MCF 10A (cell line): ENCODE results near the gene LARP4B. TPM values are rescaled to one million over a fixed set of nuclear protein-coding genes. Genes with fewer than 3 reads are reported as not detected.

ENCODE experiments used
- BruUV-seq: library from RNA; stranded (reverse); fragments of 400-500 nt; replicated peaks from 2 replicates; lab custom pipeline; 2021; lab: Mats Ljungman, UMichigan
- CTCF ChIA-PET: fragments of 300-600 bp; sonication (Branson Sonifier 250); formaldehyde crosslinking; extraction: SDS; loops from one replicate; lab custom pipeline; 2021; ENCODE audit warnings: antibody characterized with exemption, inconsistent platforms; lab: Yijun Ruan, JAX
- POLR2A ChIA-PET: fragments of 300-600, 350-650 bp; sonication (Branson Sonifier 250); formaldehyde crosslinking; extraction: SDS; loops from one replicate; lab custom pipeline; 2020; ENCODE audit warnings: antibody characterized with exemption, inconsistent platforms; lab: Yijun Ruan, JAX
- DNase-seq: peaks from one replicate; pipeline ENCODE4 v3.0.0-alpha.2; 2018; ENCODE audit not compliant: unreplicated experiment
- H3K27ac Mint-ChIP-seq: one replicate; pipeline ENCODE4 v1.8.0; 2022; ENCODE audit warnings: mild to moderate bottlenecking, low read depth, mixed read lengths; ENCODE audit not compliant: unreplicated experiment
- H3K27me3 Mint-ChIP-seq: one replicate; pipeline ENCODE4 v1.8.0; 2022; ENCODE audit warnings: mixed read lengths; ENCODE audit not compliant: insufficient read depth, unreplicated experiment
- H3K36me3 Mint-ChIP-seq: one replicate; pipeline ENCODE4 v1.8.0; 2022; ENCODE audit warnings: mild to moderate bottlenecking, moderate library complexity, mixed read lengths; ENCODE audit not compliant: insufficient read depth, unreplicated experiment
- H3K4me1 Mint-ChIP-seq: one replicate; pipeline ENCODE4 v1.8.0; 2022; ENCODE audit warnings: mixed read lengths; ENCODE audit not compliant: insufficient read depth, unreplicated experiment
- H3K4me3 Mint-ChIP-seq: one replicate; pipeline ENCODE4 v1.8.0; 2022; ENCODE audit warnings: mild to moderate bottlenecking, moderate library complexity, mixed read lengths; ENCODE audit not compliant: unreplicated experiment
- H3K9me3 Mint-ChIP-seq: one replicate; pipeline ENCODE4 v1.8.0; 2022; ENCODE audit warnings: mixed read lengths; ENCODE audit not compliant: unreplicated experiment
- intact Hi-C: fragments of 100-400 bp; cut with micrococcal nuclease; formaldehyde crosslinking; loops from 2 replicates; pipeline ENCODE4 v1.14.1; 2022
- total RNA-seq: library from RNA; stranded (reverse); gene quantifications from 2 replicates; pipeline ENCODE4 v1.2.3, GENCODE V29; 2022
- TF ChIP-seq, protein P1 (sequence below): fragments of 200-600 bp; IDR thresholded peaks from one replicate; pipeline ENCODE4 v1.8.0; 2022; ENCODE audit warnings: antibody characterized with exemption, mild to moderate bottlenecking; ENCODE audit not compliant: unreplicated experiment

LARP4B gene
- total RNA-seq, 1 experiment from 2014 or later: 131 TPM

DNA sequence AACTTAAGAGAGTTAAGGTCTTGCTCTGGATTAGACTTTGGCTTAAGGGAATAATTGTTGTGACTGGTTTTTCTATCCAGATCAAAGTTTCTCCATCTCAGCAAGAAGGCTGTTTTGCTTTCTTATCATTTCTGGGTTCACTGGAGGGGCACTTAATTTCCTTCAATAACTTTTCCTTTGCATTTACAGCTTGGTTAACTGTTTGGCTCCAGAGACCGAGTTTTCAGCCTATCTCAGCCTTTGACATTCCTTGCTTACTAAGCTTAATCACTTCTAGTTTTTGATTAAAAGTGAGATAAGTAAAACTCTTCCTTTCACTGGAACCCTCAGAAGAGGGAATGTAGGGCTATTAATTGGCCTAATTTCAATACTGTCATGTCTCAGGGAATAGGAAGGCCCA, 76.4 kb downstream of the LARP4B start:
- BruUV-seq: no TSS peak
- ChIA-PET CTCF (interaction anchor here (1.0 kb wide), 1 partner anchor 12 kb away, joined by 3 read pairs; no protein-coding TSS in a partner anchor), POLR2A (interaction anchor here (1.1 kb wide), 1 partner anchor 75 kb away, joined by 3 read pairs; no protein-coding TSS in a partner anchor)
- intact Hi-C loops: no loop called here
- H3K36me3 Mint-ChIP-seq: peaks cover 80% of the 10 kb centered on the region
- no peaks in the 10 kb centered on the region for H3K27me3 Mint-ChIP-seq
- DNase-seq: no peak
- no peaks in the 10 kb centered on the region for H3K4me1 Mint-ChIP-seq
- no peak overlapping the region for H3K27ac Mint-ChIP-seq
- H3K4me3 Mint-ChIP-seq: no peak overlapping the region
- peaks cover 10% of the 10 kb centered on the region for H3K9me3 Mint-ChIP-seq
- TF ChIP-seq, protein P1, sequence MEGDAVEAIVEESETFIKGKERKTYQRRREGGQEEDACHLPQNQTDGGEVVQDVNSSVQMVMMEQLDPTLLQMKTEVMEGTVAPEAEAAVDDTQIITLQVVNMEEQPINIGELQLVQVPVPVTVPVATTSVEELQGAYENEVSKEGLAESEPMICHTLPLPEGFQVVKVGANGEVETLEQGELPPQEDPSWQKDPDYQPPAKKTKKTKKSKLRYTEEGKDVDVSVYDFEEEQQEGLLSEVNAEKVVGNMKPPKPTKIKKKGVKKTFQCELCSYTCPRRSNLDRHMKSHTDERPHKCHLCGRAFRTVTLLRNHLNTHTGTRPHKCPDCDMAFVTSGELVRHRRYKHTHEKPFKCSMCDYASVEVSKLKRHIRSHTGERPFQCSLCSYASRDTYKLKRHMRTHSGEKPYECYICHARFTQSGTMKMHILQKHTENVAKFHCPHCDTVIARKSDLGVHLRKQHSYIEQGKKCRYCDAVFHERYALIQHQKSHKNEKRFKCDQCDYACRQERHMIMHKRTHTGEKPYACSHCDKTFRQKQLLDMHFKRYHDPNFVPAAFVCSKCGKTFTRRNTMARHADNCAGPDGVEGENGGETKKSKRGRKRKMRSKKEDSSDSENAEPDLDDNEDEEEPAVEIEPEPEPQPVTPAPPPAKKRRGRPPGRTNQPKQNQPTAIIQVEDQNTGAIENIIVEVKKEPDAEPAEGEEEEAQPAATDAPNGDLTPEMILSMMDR: no peak

DNA sequence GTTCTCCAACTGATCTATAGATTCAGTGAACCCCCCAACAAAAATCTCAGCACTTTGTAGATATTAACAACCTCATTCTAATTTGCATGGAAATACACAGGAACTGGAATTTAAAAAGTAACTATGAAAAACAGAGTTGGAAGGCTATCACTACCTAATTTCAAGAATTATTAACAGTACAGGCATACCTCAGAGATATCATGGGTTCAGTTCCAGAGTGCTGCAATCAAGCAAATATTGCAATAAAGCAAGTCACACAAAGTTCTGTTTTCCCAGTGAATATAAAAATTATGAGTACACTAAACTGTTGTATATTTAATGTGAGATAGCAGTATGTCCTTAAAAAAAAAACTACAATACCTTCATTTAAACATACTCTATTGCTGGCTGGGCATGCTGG, 78.5 kb downstream of the LARP4B start:
- ChIA-PET POLR2A (no interaction called here), CTCF (no interaction called here)
- intact Hi-C loops: no loop called here
- no peak for DNase-seq
- no peaks in the 10 kb centered on the region for H3K27me3 Mint-ChIP-seq
- H3K9me3 Mint-ChIP-seq: peaks cover 19% of the 10 kb centered on the region
- TF ChIP-seq, protein P1: no peak
- H3K4me1 Mint-ChIP-seq: no peaks in the 10 kb centered on the region
- H3K27ac Mint-ChIP-seq: no peak overlapping the region
- peaks cover 77% of the 10 kb centered on the region for H3K36me3 Mint-ChIP-seq
- no TSS peak for BruUV-seq
- H3K4me3 Mint-ChIP-seq: no peak overlapping the region

DNA sequence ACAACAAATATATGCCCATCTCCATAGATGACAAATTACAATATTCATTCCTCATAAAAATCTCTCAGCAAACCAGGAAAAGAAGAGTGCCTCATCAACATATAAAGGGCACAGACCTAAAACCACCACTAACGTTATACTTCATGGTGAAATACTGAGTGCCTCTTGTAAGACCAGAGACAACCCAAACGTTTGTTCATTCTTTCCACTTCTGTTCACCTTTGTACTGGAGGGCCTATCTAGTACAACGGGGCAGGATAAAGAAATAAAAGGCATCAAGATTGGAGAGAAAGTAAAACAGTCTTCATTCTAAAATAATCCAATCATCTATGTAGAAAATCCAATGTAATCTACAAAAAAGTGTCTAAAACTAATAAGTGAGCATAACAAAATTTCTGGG, 79.1 kb downstream of the LARP4B start:
- POLR2A ChIA-PET: no interaction called here
- intact Hi-C loops: no loop called here
- H3K27ac Mint-ChIP-seq: no peak overlapping the region
- H3K9me3 Mint-ChIP-seq: peaks cover 19% of the 10 kb centered on the region
- H3K4me3 Mint-ChIP-seq: no peak overlapping the region
- CTCF ChIA-PET: no interaction called here
- no peaks in the 10 kb centered on the region for H3K27me3 Mint-ChIP-seq
- DNase-seq: no peak
- TF ChIP-seq, protein P1: no peak
- no peaks in the 10 kb centered on the region for H3K4me1 Mint-ChIP-seq
- H3K36me3 Mint-ChIP-seq: peaks cover 73% of the 10 kb centered on the region
- BruUV-seq: no TSS peak

DNA sequence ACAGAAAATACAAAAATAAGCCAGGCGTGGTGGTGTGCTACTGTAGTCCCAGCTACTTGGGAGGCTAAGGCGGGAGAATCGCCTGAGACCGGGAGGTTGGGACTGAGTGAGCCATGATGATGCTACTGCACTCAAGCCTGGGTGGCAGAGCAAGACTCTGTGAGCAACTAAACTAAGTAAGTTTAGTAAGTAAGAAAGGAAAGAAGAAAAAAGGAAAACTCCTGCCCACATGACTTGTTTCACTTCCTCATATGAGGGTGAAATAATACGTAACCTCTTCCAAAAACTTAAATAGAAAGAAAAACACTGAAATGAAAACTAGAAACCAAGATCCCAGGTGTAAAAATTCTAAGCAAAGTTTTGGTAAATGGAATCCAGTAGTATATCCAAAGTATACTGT, 79.6 kb downstream of the LARP4B start:
- TF ChIP-seq, protein P1: no peak
- Mint-ChIP-seq H3K4me3 (no peak overlapping the region), H3K9me3 (peaks cover 19% of the 10 kb centered on the region), H3K27ac (no peak overlapping the region), H3K27me3 (no peaks in the 10 kb centered on the region), H3K4me1 (no peaks in the 10 kb centered on the region), H3K36me3 (peaks cover 73% of the 10 kb centered on the region)
- BruUV-seq: no TSS peak
- intact Hi-C loops: no loop called here
- ChIA-PET CTCF (no interaction called here), POLR2A (no interaction called here)
- DNase-seq: no peak
